ENCODE results near the gene TRAPPC2B.

TRAPPC2B gene

DNA sequence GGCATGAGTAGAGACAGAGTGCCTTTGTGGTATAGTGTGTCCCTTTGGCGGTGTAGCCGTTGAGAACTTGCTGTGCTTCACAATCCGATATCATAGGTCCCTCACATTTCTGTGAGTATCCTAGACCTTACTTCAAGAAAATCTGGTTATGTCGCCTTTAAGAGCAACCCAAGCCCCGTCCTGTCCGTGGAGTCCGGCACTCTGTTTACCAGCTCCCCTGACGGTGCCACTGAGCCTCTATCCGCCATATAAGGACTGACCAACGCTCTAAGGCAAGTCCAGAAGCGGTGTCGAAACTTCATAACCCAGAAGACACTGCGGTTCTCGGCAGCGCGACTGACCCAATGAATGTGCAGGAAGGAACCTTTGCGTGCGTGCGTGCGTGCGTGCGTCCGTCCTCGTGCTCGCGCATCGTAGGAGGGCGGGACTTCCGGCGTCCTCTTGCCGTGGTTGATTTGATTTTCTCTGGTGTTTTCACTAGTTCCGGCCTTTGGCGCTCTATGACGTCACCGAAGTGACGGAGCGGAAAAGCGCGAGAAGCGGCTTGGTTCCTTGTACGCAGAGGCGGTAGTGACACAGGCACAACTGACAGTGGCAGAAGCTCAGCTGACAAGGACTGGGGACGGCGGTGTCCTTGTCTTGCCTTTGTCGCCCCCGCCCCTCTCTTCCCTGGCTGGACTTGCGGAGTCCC is at the start of gene TRAPPC2B, which contains the start of gene ZNF547:
Gene TRAPPC2B, plus strand, starts transcription at position 555 of the 691 bp plus-strand sequence. CDS start 1,283 bp downstream, outside the sequence.
Gene ZNF547, plus strand, starts transcription at position 555 of the 691 bp plus-strand sequence. CDS start 5,005 bp downstream, outside the sequence.
- peak; percentile 100 for DNase-seq (ENCODE audit: low read depth)
- TF ChIP-seq, protein P1, sequence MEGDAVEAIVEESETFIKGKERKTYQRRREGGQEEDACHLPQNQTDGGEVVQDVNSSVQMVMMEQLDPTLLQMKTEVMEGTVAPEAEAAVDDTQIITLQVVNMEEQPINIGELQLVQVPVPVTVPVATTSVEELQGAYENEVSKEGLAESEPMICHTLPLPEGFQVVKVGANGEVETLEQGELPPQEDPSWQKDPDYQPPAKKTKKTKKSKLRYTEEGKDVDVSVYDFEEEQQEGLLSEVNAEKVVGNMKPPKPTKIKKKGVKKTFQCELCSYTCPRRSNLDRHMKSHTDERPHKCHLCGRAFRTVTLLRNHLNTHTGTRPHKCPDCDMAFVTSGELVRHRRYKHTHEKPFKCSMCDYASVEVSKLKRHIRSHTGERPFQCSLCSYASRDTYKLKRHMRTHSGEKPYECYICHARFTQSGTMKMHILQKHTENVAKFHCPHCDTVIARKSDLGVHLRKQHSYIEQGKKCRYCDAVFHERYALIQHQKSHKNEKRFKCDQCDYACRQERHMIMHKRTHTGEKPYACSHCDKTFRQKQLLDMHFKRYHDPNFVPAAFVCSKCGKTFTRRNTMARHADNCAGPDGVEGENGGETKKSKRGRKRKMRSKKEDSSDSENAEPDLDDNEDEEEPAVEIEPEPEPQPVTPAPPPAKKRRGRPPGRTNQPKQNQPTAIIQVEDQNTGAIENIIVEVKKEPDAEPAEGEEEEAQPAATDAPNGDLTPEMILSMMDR (IDR thresholded peaks at IDR 0.05; ENCODE audit: low read length, missing control alignments) = no peak
- H3K4me3 ChIP-seq (replicated peaks; ENCODE audit: low read depth, low read length) = peak within 1 kb of the TSS; percentile 91

DNA sequence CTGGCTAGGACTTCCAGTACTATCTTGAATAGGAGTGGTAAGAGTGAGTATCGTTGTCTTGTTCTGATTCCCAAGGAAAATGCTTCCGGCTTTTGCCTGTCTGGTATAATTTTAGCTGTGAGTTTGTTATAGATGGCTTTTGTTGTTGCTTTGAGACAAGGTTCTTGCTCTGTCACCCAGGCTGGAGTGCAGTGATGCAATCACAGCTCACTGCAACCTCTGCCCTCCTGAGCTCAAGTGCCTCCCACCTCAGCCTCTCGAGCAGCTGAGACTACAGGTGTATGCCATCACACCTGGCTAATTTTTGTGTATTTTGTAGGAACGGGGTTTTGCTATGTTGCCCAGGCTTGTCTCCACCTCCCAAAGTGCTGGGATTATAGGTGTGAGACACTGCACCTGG is 49.2 kb upstream of the TRAPPC2B start:
- H3K4me3 ChIP-seq (replicated peaks; ENCODE audit: low read depth, low read length) = no peak overlapping the region
- DNase-seq (ENCODE audit: low read depth) = no peak
- TF ChIP-seq, protein P1 (IDR thresholded peaks at IDR 0.05; ENCODE audit: low read length, missing control alignments) = no peak

DNA sequence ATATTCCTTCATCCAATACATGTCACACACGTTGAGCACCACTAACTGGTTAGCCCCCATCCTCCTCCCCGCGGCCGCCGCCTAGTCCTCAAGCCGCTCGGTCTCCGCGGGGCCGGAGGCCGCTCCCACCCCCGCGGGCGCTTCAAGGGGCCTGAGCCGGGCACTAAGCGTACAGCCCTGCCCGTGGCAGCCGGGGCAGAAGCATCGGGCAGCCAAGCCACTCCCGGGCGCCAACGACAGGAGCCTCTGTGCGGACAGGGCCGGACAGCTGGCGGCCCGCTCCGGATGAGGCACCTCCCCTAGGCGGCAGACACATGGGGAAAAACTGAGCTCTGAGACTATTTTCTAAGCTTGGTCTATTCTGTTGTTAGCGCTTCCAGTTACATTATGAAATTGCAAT is 45.8 kb upstream of the TRAPPC2B start:
- H3K4me3 ChIP-seq (replicated peaks; ENCODE audit: low read depth, low read length) = peak overlapping the region; percentile 29
- TF ChIP-seq, protein P1 (IDR thresholded peaks at IDR 0.05; ENCODE audit: low read length, missing control alignments) = no peak
- DNase-seq (ENCODE audit: low read depth) = no peak

DNA sequence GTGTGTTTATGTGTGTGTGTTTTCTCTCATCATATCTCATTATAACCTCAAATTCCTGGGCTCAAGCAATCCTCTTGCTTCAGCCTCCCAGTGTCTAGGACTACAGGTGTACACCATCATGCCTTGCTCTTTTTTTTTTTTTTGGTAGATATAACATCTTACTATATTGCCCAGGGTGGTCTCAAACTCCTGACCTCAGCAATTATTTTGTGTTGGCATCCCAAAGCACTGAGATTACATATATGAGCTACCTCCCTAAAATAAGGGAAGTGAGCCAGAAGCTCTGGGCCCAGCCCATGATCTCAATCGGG is 43.5 kb upstream of the TRAPPC2B start:
- TF ChIP-seq, protein P1 (IDR thresholded peaks at IDR 0.05; ENCODE audit: low read length, missing control alignments) = no peak
- H3K4me3 ChIP-seq (replicated peaks; ENCODE audit: low read depth, low read length) = peak overlapping the region; percentile 66
- no peak for DNase-seq (ENCODE audit: low read depth)

DNA sequence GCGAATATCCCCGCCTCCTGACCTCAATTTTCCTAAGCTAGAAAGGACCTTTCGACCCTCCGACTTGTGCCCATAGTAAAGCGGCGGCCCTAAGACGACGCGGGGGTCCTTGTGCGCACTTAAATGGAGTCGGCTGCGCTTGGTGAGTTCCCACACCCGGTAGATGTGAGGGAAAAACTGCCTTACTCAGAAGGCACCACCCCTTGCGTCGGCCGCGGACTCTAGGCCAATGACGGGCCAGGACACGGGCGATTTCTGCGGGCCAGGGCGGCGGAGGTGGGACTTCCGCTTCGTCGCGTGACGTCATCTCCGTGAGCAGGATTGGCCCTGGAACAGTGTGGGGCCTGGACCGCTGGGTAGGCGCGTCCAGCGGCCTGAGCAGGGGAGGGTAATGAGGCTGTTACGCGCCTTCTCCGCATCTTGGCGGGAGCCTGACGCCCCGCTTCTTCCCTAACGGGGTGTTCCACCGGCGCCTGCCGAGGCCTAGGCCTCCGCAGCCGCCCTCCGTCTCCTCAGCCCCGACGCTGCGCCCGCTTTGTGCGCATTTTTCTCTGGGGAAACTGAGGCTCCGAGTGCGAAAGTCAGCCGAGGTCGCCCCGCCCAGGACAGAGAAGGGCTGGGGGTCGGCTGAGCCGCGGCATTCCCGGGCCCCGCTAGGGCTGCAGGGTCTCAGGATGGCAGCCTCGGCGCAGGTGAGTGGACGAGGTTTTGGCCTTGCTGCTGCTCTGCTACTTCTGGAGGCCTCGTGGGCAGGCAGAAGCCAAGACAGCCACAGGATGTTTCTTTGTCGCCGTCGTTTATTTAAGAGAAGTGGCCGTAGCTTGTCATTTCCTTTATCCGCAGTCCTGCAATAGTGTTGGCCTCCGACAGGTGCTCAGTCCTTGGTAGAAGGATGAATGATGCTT is 42.9 kb upstream of the TRAPPC2B start, which contains the start of gene ZNF543:
Gene ZNF543, plus strand, starts transcription at position 293 of the 905 bp plus-strand sequence. Its CDS starts 382 bp downstream, at position 675.
- peak; percentile 96 for DNase-seq (ENCODE audit: low read depth)
- H3K4me3 ChIP-seq (replicated peaks; ENCODE audit: low read depth, low read length) = peak within 1 kb of the TSS; percentile 66
- TF ChIP-seq, protein P1 (IDR thresholded peaks at IDR 0.05; ENCODE audit: low read length, missing control alignments) = no peak

DNA sequence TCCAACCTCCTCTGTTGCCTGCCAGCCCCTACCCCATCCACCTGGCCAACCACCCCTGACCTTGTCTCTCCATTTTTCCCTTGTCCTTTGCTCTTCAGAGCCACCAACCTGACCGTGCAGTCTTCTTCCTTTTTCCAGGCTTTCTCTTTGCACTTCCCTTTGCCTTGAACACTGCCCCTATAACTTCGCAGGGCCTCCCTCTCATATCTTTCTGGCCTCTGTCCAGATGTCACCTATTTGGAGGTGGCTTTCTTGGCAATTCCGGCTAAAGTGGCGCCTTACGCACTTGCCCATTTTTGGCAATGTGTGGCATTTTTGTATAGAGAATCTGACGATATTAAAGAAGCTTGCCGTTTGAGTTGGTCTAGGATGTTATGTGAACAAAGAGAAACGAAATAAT is 42.2 kb upstream of the TRAPPC2B start:
- DNase-seq (ENCODE audit: low read depth) = no peak
- H3K4me3 ChIP-seq (replicated peaks; ENCODE audit: low read depth, low read length) = peak overlapping the region; percentile 66
- TF ChIP-seq, protein P1 (IDR thresholded peaks at IDR 0.05; ENCODE audit: low read length, missing control alignments) = no peak

Measured in fibroblast of pulmonary artery (primary cell).